MM.1S (cell line): Measurements from ENCODE around the gene STEEP1.

ENCODE experiments used
- DNase-seq: peaks from one replicate; pipeline ENCODE4 v3.0.0-alpha.2; 2015
- H2AFZ ChIP-seq: fragments of 300-600 bp; sonication (generic); 2 replicates; pipeline ENCODE4 v1.6.0; 2016; ENCODE audit warnings: antibody characterized with exemption, low read length
- H3F3A ChIP-seq: fragments of 300-600 bp; sonication (generic); 2 replicates; pipeline ENCODE4 v1.6.1; 2016; ENCODE audit warnings: mild to moderate bottlenecking, antibody characterized with exemption, low read length, moderate library complexity, mixed read lengths; ENCODE audit not compliant: insufficient read depth
- H3K27ac ChIP-seq: fragments of 300-600 bp; sonication (generic); 2 replicates; pipeline ENCODE4 v1.5.1; 2016; ENCODE audit warnings: mild to moderate bottlenecking, low read length
- H3K27me3 ChIP-seq: fragments of 300-600 bp; sonication (generic); replicated peaks from 2 replicates; pipeline ENCODE4 v1.6.0; 2016; ENCODE audit warnings: low read length; ENCODE audit not compliant: insufficient read depth
- H3K36me3 ChIP-seq: fragments of 300-600 bp; sonication (generic); replicated peaks from 2 replicates; pipeline ENCODE4 v1.6.1; 2016; ENCODE audit warnings: mild to moderate bottlenecking, low read length, mixed read lengths; ENCODE audit not compliant: insufficient read depth
- H3K4me1 ChIP-seq: fragments of 300-600 bp; sonication (generic); 2 replicates; pipeline ENCODE4 v1.6.1; 2016; ENCODE audit warnings: low read length, mixed read lengths
- H3K4me2 ChIP-seq: fragments of 300-600 bp; sonication (generic); 2 replicates; pipeline ENCODE4 v1.6.0; 2016; ENCODE audit warnings: low read depth, low read length
- H3K4me3 ChIP-seq: fragments of 300-600 bp; sonication (generic); 2 replicates; pipeline ENCODE4 v1.5.1; 2016; ENCODE audit warnings: low read length, mixed read lengths
- H3K79me2 ChIP-seq: fragments of 300-600 bp; sonication (generic); 2 replicates; pipeline ENCODE4 v1.6.1; 2016; ENCODE audit warnings: mixed run types, low read length, mixed read lengths
- H3K9ac ChIP-seq: fragments of 300-600 bp; sonication (generic); 2 replicates; pipeline ENCODE4 v1.6.1; 2016; ENCODE audit warnings: low read length, mixed read lengths
- H3K9me2 ChIP-seq: fragments of 300-600 bp; sonication (generic); replicated peaks from 2 replicates; pipeline ENCODE4 v1.6.1; 2016; ENCODE audit warnings: mild to moderate bottlenecking, low read length, mixed read lengths; ENCODE audit not compliant: insufficient read depth
- H3K9me3 ChIP-seq: fragments of 300-600 bp; sonication (generic); replicated peaks from 2 replicates; pipeline ENCODE4 v1.6.1; 2016; ENCODE audit warnings: mild to moderate bottlenecking, low read length, mixed read lengths; ENCODE audit not compliant: insufficient read depth
- H4K20me1 ChIP-seq: fragments of 300-600 bp; sonication (generic); 2 replicates; pipeline ENCODE4 v1.6.1; 2016; ENCODE audit warnings: mild to moderate bottlenecking, low read length, moderate library complexity, mixed read lengths; ENCODE audit not compliant: insufficient read depth
- CTCF ChIP-seq: fragments of 300-600 bp; sonication (generic); IDR thresholded peaks from 2 replicates; pipeline ENCODE4 v1.5.1; 2016; ENCODE audit warnings: antibody characterized with exemption, low read length, mixed read lengths
- EZH2 ChIP-seq: fragments of 300-600 bp; sonication (generic); optimal IDR thresholded peaks from 2 replicates; pipeline ENCODE3; 2017; ENCODE audit warnings: low read depth, mild to moderate bottlenecking, antibody characterized with exemption, low read length, mixed read lengths
- EZH2phosphoT487 ChIP-seq: fragments of 300-600 bp; sonication (generic); IDR thresholded peaks from 2 replicates; pipeline ENCODE4 v1.6.1; 2018; ENCODE audit warnings: antibody characterized with exemption, low read length

The STEEP1 gene

GRCh38 chrX:119537487-119537886 is 27.7 kb downstream of the STEEP1 start:
- H3K79me2 ChIP-seq: no peaks in the 10 kb centered on the region
- H3K36me3 ChIP-seq: no peaks in the 10 kb centered on the region

GRCh38 chrX:119529345-119530276 is 35.6 kb downstream of the STEEP1 start:
- no peaks in the 10 kb centered on the region for H3K36me3 ChIP-seq
- no peak overlapping the region for H2AFZ ChIP-seq
- H3K4me1 ChIP-seq: peaks cover 7% of the 10 kb centered on the region
- H3K9me2 ChIP-seq: no peaks in the 10 kb centered on the region
- no peak overlapping the region for H3K9ac ChIP-seq
- TF ChIP-seq EZH2 (no peak), EZH2phosphoT487 (no peak), CTCF (no peak)
- no peaks in the 10 kb centered on the region for H3K27me3 ChIP-seq
- no peak overlapping the region for H3K27ac ChIP-seq
- H3F3A ChIP-seq: no peaks in the 10 kb centered on the region
- no peaks in the 10 kb centered on the region for H3K9me3 ChIP-seq
- H4K20me1 ChIP-seq: no peaks in the 10 kb centered on the region
- H3K4me3 ChIP-seq: no peak overlapping the region
- H3K79me2 ChIP-seq: no peaks in the 10 kb centered on the region
- peak overlapping the region; percentile 67 for H3K4me2 ChIP-seq
- peak; percentile 53 for DNase-seq

More at GRCh38 chrX:119537487-119537886, 27.7 kb downstream of the STEEP1 start:
- no peak for DNase-seq
- Histone ChIP-seq H3K27me3 (no peaks in the 10 kb centered on the region), H4K20me1 (no peaks in the 10 kb centered on the region), H2AFZ (no peak overlapping the region), H3K9ac (no peak overlapping the region), H3K4me1 (no peaks in the 10 kb centered on the region), H3K4me3 (no peak overlapping the region), H3K9me2 (no peaks in the 10 kb centered on the region), H3K4me2 (no peak overlapping the region), H3K27ac (no peak overlapping the region), H3F3A (no peaks in the 10 kb centered on the region), H3K9me3 (no peaks in the 10 kb centered on the region)
- TF ChIP-seq EZH2phosphoT487: no peak
- no peak for TF ChIP-seq CTCF
- no peak for TF ChIP-seq EZH2

- Histone ChIP-seq H3K9me3 (no peaks in the 10 kb centered on the region), H4K20me1 (no peaks in the 10 kb centered on the region), H2AFZ (no peak overlapping the region), H3K4me2 (no peak overlapping the region), H3F3A (no peaks in the 10 kb centered on the region), H3K79me2 (no peaks in the 10 kb centered on the region), H3K9me2 (no peaks in the 10 kb centered on the region), H3K36me3 (no peaks in the 10 kb centered on the region), H3K27me3 (no peaks in the 10 kb centered on the region), H3K9ac (no peak overlapping the region), H3K27ac (no peak overlapping the region), H3K4me3 (no peak overlapping the region), H3K4me1 (peaks cover 13% of the 10 kb centered on the region)
- DNase-seq: no peak
- TF ChIP-seq EZH2: no peak
- TF ChIP-seq EZH2phosphoT487: no peak
- TF ChIP-seq CTCF: no peak
Observed at GRCh38 chrX:119523664-119524184, 41.5 kb downstream of the STEEP1 start.
